NCI-H2196 treated with DMSO at 0.1 percent for 48 hours (cell line): ENCODE results near the gene HLA-E.
A peak's percentile ranks its signal among the peaks of the same experiment; 100 is the strongest.
"Not testable (repeated sequence)": the region's sequence is repeated elsewhere in the genome, so short reads cannot be mapped to it uniquely, and the experiment has no call there.

Source experiments
- DNase-seq: peaks from one replicate; lab custom pipeline; 2025; ENCODE audit not compliant: unreplicated experiment; lab: John Stamatoyannopoulos, UW

Gene HLA-E

DNA sequence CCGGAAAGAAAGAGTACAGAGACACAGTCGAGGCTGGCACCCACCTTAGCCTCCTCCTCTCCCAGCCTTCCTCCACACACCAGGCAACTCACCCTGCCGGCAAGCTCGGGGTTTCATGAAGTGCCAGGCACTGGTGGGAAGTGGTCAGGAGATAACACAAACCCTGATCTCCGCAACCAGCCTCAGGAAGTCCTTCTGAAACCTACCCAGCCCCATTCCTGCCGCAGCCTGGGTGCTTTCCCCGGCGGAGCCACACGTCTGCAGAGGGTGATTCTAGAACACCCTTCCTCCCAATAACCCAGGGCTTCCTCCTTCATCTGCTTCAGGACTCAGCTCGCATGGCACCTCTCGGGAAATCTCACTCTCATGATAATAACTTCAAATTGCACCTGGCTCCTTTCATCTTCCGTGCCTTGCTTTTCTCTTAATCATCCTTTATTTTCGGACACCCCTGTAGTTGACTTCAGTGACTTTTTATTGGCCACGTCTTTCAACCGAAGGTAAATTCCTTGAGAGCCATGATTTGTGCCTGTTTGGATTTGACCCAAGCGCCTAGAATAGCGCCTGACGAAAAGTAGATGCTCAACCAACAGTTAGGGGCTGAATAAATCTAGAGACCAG, 8.7 kb upstream of the HLA-E start:
- DNase-seq = no peak

DNA sequence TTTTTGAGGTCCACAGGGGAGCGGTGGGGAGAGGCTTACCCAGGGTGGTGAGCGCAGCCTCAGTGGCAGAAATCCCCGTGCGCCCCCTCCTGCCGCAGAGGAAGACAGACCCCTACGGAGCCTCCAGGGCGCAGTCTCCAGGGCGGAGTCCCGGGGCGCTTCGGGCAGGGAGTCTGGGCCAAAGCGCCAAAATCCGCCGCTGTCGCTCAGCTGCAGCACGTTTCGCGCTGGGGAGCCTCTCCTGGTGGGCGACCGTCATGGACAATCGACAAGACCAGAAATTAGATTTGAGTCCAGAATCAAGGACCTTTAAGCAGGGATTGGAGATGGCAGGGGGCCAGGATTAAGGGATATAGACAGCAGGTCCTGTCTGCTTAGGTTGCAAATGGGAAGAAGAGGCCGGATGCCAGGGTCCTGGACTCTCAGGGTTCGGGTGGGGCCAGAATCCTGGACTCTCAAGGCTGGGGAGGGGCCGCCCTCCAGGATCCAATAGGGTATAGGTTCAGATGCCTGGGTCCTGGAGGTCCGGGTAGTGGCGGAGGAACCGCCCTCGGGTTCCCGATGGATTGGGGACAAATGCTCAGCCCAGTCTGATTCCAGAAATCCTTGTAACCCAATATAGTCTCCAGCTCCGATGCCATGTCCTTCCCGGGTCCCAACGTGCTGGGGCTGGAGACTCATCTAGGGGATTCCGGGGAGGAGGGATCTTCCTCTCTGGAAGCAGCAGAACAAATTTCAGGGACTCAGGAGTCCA, 7.9 kb upstream of the HLA-E start:
- no peak for DNase-seq

DNA sequence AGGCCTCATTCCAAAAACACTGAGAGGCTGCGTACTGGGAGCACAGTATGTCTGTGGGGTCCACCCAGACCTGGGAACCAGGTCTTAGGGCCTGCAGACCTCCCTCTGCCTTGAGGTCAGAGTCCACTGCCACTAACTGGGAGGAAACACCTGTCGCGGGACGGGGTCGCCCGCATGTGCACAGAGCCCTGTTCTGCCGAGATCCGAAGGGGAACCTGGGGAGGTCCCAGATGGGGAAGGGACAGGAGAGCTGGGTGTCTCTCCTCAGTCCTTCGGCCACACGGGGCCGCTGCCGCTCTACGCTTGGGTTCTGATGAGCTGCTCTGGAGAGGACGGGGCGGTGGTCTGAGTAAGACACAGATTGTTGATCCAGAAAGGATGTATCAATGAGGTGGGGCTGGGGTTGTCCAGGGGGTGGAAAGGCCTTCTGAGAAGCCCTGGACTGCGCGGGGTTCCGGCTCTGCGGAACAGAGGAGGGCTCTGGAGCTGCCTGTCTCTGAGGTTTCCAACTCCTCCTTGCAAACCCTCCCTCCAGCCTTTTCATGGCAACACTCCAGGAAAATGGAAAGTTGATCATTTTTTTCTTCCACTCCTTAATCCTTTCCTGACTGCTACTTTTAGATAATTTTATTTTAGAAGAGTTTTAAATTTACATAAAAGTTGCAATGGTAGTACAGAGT, 7.2 kb upstream of the HLA-E start:
- not testable (repeated sequence) for DNase-seq

DNA sequence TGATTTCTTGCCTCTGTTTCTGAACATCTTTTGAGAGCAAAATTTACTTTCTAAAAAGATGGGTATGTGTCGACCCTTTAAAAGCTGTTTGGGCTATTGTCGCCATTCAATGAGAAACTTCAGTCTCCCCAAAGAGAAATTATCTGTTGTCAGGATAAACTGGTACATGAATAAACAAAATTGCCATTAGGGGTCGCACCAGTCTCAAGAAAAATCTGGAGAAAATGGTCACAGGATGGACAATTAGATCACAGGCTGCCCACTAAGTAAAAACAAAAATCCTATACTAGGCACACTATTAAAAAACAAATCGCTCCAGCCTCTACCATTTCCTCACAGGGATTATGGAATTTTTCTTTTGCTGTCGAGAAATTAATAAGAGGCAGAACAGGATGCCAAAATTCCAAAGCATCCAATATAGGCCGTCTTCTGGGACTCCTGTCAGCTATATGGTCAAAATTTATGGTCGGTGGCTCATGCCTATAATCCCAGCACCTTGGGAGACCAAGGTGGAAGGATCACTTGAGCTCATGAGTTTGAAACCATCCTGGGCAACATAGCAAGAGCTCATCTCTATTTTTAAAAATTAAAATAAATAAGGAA, 5.5 kb upstream of the HLA-E start:
- DNase-seq = no peak

DNA sequence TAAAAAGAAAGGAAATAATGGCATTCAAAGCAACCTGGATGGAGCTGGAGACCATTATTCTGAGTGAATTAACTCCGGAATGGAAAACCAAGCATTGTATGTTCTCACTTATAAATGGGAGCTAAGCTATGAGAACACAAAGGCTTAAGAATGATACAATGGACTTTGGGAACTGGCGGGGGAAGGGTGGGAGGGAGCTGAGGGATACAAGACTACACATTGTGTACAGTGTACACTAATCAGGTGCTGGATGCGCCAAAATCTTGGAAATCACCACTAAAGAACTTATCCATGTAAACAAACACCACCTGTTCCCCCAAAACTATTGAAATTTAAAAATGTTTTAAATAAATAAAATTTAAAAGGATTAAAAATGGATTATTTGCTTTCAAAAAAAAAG, 4.1 kb upstream of the HLA-E start:
- no peak for DNase-seq

DNA sequence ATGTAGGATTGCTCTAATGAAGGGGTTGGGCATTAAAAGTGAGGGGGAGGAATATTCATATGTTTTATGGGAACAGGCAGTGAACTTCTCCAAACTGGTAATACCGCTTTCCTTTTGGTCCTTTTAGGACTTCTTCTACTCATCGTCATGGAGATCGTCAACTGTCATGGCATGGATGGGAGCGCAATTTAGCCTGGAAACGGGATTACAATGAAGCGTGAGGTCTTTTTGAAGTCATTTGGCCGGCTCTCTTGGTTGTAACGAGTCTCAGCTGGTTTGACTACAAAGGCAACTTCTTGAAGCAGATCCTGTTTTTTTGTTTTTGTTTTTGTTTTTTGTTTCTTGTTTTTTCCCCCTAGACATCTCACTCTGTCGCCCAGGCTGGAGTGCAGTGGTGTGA, 1.4 kb upstream of the HLA-E start:
- DNase-seq = no peak

DNA sequence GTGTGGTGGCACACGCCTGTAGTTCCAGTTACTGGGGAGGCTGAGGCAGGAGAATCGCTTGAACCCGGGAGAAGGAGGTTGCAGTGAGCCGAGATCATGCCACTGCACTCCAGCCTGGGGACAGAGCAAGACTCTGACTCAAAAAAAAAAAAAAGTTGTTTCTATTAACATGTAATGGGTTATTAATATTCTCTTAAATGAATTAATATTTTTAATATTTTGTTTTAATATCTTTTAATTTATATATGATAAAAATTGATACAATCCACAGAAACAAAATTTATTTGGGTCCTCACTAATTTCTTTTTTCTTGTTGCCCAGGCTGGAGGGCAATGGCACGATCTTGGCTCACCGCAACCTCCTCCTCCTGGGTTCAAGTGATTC, 620 bp upstream of the HLA-E start:
- not testable (repeated sequence) for DNase-seq

DNA sequence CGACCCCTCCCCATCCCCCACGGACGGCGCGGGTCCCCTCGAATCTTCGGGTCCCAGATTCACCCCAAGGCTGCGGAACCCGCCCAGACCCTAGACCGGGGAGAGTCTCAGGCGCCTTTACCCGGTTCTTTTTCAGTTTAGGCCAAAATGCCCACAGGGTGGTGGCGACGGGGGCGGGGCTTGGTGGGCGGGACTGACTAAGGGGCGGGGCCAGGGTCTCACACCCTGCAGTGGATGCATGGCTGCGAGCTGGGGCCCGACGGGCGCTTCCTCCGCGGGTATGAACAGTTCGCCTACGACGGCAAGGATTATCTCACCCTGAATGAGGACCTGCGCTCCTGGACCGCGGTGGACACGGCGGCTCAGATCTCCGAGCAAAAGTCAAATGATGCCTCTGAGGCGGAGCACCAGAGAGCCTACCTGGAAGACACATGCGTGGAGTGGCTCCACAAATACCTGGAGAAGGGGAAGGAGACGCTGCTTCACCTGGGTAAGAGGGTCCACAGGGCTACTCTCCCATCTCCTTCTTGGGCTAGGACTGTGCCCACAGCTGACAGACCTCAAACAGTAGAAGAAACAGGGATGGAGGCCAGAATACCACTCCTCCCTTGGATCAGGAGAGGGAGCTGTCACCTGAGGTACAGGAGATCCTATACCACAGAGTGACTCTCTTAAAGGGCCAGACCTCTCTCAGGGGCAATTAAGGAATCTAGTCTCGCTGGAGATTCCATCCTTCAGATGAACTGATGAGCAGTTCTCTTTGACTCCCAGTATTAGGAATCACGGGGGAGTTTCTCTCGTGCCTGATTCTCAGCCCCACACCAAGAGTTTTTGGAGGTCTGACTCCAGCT, 942 bp downstream of the HLA-E start:
- peak; percentile 37 for DNase-seq

DNA sequence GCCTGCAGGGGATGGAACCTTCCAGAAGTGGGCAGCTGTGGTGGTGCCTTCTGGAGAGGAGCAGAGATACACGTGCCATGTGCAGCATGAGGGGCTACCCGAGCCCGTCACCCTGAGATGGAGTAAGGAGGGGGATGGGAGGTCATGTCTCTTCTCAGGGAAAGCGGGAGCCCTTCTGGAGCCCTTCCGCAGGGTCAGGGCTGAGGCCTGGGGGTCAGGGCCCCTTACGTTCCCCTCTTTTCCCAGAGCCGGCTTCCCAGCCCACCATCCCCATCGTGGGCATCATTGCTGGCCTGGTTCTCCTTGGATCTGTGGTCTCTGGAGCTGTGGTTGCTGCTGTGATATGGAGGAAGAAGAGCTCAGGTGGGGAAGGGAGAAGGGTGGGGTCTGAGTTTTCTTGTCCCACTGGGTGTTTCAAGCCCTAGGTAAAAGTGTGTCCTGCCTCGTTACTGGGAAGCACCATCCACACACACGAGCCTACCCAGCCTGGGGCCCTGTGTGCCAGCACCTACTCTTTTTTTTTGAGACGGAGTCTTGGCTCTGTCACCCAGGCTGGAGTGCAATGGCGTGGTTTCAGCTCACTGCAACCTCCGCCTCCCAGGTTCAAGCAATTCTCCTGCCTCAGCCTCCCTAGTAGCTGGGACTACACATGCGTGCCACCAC, 2.1 kb downstream of the HLA-E start:
- DNase-seq = not testable (repeated sequence)

DNA sequence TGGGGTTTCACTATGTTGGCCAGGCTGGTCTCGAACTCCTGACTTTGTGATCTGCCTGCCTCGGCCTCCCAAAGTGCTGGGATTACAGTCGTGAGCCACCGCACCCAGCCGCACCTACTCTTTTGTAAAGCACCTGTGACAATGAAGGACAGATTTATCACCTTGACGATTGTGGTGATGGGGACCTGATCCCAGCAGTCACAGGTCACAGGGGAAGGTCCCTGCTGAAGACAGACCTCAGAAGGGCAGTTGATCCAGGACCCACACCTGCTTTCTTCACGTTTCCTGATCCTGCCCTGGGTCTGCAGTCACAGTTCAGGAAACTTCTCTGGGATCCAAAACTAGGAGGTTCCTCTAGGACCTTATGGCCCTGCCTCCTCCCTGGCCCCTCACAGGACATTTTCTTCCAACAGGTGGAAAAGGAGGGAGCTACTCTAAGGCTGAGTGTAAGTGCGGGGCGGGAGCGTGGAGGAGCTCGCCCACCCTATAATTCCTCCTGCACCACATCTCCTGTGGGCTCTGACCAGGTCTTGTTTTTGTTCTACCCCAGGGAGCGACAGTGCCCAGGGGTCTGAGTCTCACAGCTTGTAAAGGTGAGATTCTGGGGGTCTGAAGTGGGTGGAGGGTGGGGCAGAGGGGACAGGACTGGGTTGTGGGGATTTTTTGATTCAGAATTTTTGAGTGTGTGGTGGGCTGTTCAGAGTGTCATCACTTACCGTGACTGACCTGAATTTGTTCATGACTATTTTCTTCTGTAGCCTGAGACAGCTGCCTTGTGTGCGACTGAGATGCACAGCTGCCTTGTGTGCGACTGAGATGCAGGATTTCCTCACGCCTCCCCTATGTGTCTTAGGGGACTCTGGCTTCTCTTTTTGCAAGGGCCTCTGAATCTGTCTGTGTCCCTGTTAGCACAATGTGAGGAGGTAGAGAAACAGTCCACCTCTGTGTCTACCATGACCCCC, 3.0 kb downstream of the HLA-E start:
- no peak for DNase-seq

DNA sequence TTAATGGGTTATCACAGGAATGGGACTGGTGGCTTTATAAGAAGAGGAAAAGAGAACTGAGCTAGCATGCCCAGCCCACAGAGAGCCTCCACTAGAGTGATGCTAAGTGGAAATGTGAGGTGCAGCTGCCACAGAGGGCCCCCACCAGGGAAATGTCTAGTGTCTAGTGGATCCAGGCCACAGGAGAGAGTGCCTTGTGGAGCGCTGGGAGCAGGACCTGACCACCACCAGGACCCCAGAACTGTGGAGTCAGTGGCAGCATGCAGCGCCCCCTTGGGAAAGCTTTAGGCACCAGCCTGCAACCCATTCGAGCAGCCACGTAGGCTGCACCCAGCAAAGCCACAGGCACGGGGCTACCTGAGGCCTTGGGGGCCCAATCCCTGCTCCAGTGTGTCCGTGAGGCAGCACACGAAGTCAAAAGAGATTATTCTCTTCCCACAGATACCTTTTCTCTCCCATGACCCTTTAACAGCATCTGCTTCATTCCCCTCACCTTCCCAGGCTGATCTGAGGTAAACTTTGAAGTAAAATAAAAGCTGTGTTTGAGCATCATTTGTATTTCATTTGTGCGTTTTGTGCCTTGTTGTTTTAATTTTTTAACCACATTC, 4.4 kb downstream of the HLA-E start:
- DNase-seq = no peak

DNA sequence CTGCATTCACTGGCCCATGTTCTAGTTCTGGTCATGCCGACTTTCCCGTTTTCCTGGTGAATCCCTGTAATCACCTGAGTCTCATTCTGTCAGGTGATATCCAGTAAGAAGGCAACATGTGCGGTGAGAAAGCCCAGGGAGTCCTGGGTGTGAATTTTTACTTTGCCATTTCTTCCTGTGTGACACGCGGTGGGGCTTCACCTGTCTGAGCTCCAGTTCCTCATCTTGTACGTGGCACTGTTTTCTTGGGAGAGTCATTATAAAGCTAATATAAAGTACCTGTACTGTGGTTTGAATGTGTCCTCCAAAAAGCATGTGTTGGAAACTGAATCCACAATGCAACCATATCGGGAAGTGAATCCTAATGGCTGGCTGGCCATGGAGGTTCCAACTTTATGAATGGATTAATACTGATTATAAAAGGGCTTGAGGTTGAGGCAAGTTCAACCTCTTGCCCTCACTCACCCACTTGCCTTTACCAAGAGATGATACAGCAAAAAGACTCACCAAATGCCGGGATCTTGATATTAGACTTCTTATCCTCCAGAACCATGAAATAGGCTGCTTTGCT, 5.1 kb downstream of the HLA-E start:
- DNase-seq = no peak

DNA sequence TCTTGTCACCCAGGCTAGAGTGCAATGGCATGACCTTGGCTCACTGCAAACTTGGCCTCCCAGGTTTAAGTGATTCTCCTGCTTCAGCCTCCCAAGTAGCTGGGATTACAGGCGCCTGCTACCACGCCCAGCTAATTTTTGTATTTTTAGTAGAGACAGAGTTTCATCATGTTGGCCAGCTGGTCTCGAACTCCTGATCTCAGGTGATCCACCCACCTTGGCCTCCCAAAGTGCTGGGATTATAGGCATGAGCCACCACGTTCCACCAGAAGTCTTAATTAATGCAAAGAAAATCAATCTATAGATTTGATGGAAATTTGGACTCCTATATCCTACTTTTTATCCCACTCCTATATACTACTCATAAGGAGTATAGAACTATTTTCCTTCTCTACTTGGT, 5.8 kb downstream of the HLA-E start:
- not testable (repeated sequence) for DNase-seq

DNA sequence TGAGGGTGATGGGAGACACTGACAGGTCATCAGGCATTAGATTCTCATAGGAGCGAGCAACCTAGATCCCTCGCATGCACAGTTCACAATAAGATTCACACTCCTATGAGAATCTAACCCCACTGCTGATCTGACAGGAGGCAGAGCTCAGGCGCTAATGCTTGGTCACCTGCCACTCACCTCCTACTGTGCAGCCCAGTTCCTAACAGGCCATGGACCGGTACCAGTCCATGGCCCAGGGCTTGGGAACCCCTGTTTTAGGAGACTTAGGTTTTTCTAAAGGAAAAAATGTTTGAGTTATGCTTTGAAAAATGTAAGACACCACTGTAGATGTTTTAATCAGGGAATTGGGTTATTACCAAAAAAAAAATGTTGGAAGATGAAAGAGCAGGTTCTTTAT, 6.7 kb downstream of the HLA-E start:
- DNase-seq = no peak

DNA sequence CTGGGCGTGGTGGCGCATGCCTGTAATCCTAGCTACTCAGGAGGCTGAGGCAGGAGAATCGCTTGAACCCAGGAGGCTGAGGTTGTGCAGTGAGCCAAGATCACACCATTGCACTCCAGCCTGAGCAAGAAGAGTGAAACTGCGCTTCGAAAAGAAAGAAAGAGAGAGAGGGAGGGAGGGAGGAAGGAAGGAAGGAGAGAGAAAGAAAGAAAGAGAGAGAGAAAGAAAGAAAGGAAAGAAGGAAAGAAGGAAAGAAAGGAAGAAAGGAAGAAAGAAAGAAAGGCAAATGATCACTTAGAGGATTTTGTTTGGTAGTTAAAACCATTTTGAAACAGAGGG, 7.9 kb downstream of the HLA-E start:
- DNase-seq = not testable (repeated sequence)

DNA sequence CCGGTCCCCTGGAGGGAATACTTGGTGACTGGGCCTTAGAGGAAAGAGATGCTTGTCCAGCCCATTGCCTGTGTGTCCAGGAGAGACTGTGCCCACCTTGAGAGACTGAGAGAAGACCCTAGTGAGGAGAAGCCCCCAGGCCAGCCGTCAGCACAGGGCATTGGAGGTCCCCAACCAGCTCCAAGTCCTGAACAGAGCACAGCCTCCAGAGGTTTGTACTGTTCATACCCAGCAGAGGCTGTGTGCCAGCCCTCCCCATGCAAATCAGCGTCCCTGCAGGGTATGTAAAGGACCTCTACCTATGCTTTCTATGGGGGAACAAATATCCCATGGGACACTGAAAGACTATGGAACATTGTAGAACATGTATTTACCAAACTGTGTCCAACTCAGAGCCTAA, 8.4 kb downstream of the HLA-E start:
- DNase-seq = no peak

DNA sequence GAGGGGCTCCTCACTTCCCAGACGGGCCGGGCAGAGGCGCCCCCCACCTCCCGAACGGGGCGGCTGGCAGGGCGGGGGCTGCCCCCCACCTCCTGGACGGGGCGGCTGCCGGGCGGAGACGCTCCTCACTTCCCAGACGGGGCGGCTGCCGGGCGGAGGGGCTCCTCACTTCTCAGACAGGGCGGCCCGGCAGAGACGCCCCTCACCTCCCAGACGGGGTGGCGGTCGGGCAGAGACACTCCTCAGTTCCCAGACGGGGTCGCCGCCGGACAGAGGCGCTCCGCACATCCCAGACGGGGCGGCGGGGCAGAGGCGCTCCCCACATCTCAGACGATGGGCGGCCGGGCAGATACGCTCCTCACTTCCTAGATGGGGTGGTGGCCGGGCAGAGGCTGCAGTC, 9.4 kb downstream of the HLA-E start:
- not testable (repeated sequence) for DNase-seq

DNA sequence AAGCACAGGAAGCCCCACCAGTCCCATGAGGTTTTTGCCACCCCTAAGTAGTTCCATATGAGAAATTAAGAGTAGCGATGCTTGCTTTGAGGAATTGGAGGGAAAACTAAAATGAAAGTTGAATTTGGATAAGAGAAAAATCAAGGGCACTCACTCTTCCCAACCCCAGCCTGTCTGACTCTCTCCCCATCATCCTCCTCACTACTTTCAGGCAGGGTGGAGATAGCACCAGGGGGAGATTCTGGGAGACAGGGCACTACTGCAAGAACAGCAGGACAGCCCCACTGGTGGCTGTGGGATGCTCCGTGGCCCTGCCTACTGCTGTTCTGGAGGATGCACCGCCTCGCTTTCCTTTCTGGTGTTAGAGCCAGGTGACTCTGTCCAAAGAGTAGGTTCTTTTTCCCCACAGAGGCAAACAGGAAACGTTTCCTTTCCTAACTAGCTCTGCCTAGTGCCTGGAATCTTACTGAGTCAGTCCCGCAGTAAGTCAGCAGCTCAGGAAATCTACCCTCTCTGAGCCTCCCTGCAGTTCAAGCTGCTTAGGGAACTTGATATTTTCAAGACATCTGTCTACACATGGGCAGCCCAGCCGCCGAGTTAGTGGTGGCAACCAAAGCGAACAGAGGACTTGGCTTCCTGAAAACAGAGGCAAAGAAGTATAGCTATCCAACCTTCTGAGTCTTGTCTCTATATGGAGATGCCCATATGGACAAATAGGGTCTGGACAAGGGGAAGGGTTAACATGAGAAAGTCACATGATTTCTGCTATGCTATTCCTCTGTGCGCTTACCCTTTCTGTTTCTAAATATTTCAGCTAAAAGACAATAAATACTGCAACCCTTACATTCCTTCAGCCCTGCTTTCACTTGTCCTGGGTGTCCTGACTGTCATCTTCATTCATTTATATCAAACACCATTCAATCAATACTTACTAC, 11.4 kb downstream of the HLA-E start:
- no peak for DNase-seq
